ENCODE results near the gene MTMR10.

Gene MTMR10

GRCh38 chr15:30918366-30918765, 73.1 kb downstream of the MTMR10 start:
- DNase-seq (ENCODE audit: low spot score) = no peak

DNA sequence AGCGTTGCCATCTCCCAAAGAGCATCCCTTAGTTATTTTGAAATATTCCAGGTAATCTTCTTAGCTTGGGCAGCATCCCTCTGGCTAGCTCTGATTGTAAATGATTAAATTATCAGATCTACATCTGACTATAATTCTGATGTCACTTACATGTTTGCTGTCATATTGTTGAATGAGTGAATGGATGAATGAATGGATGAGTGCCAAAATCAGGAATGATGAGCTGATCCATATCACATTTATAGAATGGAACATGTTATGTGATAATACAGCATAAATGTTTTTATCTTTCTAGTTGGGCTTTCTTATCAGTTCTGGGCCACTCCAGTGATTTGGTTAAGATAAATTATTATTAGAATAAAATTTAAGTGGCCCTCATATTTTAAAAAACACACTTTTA, 73.8 kb downstream of the MTMR10 start:
- no peak for DNase-seq (ENCODE audit: low spot score)

DNA sequence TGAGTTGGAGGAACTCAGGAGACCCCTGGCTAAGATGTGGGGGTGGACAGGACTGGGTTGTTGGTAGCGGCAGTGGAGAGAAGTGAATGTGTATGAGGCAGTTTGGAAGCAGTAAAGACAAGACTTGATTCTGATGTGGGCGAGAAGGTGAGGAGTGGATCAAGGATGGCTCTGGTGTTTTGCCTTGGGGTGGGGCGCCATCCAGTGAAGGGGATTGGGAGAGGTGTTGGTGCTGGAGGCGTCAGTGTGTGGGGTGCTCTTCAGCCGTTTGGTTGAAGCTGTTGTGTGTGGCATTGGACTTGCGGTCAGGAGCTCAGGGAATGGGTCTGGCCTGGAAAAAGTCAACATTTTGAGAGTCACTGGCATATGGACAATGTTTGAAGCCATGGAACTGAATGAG, 74.4 kb downstream of the MTMR10 start:
- no peak for DNase-seq (ENCODE audit: low spot score)

DNA sequence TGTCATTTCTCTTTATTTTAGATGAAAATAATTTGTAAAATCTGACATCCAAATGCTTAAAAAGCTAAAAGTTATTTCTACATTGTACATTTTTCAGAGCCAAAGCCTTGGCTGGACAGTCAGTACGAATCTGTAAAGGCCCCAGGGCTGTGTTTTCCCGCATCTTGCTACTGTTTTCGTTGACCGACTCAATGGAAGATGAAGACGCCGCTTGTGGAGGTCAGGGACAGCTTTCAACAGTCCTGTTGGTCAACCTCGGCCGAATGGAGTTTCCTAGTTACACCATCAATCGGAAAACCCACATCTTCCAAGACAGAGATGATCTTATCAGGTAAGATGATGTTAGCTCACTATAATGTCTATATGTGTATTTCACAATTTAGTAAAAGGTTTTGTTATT, 77.7 kb downstream of the MTMR10 start:
- no peak for DNase-seq (ENCODE audit: low spot score)

- no peak for DNase-seq (ENCODE audit: low spot score)
These were observed 85.1 kb downstream of the MTMR10 start for GRCh38 chr15:30906366-30906765.

GRCh38 chr15:30905821-30906220, 85.6 kb downstream of the MTMR10 start:
- DNase-seq (ENCODE audit: low spot score) = no peak

GRCh38 chr15:30904812-30905211, 86.6 kb downstream of the MTMR10 start:
- no peak for DNase-seq (ENCODE audit: low spot score)

DNA sequence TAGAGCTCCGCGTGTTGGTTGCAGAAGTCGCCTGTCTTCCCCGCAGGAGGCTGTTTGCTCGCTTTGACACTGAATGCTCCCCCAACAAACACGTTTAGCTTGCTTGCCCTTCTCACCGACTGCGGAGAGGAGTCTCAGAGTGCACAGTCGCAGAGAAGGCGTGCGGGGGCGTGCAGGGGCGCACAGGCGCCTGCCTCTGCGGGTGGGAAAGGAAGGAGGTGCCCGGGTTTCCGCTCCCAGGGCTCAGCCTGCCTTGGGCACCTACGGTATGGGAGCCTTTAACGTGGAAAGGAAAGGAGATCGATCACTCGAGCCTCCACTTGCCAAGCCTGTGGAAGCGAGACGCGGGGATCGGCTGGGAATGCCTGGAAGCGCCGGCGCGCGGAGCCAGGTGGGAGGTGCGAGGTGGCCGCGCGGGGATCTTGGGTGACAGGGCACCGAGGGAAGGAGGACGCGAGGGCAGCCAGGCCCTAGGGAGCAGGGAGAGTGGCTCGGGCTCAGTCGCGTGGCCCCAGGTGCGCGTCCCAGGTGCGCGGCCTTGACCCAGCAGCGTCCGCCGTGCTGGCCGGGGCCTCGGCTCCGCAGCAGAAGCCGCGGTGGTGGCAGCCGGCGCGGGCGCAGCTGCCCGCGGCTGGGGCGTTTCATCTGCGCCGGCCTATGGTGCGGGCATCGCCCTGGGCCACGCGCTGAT, 87.8 kb downstream of the MTMR10 start, which contains the start of gene FAN1:
Gene FAN1, plus strand, starts transcription at position 419 of the 691 bp plus-strand sequence. CDS start 749 bp downstream, outside the sequence.
- DNase-seq (ENCODE audit: low spot score) = peak; percentile 93

DNA sequence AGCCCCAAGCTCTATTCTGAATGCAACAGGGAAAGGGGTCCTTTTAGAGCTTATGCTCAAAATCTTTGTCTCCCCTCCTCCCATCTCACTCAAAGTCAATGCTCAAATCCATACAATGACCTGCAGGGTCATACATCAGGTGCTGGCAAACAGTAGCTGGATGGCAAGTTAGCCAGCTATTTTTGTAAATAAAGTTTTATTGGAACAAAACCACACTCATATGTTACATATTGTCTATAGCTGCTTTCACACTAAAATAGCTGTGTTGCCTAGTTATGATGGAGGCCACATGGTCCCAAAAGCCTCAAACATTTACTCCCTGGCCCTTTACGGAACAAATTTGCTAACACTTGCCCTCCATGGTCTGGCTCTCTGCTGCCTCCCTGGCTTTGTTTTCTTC, 89.5 kb downstream of the MTMR10 start:
- DNase-seq (ENCODE audit: low spot score) = no peak

DNA sequence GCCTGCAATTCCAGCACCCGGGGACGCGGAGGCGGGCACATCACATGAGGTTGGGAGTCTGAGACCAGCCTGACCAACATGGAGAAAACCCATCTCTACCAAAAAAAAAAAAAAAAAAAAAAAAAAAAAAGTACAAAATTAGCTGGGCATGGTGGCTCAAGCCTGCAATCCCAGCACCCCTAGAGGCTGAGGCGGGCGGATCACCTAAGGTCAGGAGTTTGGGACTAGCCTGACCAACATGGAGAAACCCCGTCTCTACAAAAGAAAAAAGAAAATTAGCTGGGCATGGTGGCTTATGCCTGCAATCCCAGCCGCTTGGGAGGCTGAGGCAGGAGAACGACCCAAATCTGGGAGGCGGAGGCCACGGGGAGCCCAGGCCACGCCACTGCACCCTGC, 95.2 kb downstream of the MTMR10 start:
- no peak for DNase-seq (ENCODE audit: low spot score)

DNA sequence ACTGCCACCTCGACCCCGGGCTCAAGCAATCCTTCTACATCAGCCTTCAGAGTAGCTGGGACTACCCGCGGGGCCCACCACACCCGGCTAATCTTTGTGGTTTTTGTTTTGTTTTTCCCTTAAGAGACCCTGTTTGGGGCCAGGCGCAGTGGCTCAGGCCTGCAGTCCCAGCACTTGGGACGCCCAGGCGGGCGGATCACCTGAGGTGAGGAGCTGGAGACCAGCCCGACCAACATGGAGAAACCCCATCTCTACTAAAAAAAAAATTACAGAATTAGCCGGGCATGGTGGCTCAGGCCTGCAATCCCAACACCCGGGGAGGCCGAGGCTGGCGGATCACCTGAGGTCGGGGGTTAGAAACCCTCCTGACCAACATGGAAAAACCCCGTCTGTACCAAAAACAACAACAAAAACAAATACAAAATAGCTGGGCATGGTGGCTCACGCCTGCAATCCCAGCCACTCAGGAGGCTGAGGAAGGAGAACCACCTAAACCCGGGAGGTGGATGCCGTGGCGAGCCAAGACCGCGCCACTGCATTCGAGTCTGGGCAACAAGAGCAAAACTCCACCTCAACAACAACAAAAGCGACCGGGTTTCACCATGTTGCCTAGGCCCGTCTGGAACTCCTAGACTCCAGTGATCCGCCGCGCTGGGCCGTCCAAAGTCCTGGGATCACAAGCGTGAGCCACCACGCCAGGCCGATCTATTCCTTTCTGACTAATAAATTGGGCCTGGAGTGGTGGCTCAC, 95.8 kb downstream of the MTMR10 start:
- no peak for DNase-seq (ENCODE audit: low spot score)

GRCh38 chr15:30889196-30889595, 102.2 kb downstream of the MTMR10 start:
- no peak for DNase-seq (ENCODE audit: low spot score)

Data from LoVo (cell line).